T-helper 1 cell (primary cell): Measurements from ENCODE around the gene CAAP1.
"Not testable (repeated sequence)": the region's sequence is repeated elsewhere in the genome, so short reads cannot be mapped to it uniquely, and the experiment has no call there.

Source experiments
- DNase-seq, 5 donors: peaks; one replicate each; pipeline ENCODE4 v3.0.0-alpha.2; 2012 to 2020

CAAP1 gene

DNA sequence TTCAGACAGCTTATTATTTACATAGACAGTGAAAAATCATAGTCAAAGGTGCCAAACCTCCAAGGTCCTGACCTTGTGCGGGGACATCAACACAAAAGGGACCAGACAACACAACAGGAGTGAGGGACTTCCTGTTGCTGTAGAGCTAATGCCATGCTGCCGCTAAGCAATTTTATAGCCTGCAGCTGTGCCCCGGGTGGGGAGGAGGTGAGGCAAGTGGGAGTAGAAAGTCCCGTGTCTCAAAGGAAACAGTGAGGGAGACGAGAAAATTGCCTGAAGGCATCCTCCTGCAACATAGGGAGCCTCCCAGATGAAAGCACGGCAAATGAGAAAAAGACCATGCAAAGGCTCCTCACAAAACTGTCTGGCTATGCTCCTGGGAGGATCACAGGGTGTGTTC, 58.8 kb downstream of the CAAP1 start:
- DNase-seq, result no peak

DNA sequence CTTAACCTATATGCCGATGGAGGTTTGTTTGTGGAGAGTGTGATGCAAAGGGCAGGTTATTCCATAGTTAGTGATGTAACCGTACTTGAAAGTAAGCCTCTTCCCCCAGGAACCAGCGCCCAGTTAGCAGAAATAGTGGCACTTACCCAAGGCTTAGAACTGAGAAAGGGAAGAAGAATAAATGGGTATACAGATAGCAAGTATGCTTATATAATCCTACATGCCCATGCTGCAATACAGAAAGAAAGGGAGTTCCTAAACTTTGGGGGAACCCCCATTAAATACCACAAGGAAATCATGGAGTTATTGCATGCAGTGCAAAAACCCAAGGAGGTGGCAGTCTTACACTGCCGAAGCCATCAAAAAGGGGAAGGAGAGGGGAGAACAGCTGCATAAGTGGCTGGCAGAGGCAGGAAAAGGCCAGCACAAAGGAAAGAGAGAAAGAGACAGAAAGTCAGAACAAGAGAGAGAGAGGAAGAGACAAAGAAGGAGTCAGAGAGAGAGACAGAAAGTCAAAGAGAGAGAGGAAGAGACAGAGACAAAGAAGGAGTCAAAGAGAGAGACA, 64.1 kb downstream of the CAAP1 start:
- not testable (repeated sequence) for DNase-seq

DNA sequence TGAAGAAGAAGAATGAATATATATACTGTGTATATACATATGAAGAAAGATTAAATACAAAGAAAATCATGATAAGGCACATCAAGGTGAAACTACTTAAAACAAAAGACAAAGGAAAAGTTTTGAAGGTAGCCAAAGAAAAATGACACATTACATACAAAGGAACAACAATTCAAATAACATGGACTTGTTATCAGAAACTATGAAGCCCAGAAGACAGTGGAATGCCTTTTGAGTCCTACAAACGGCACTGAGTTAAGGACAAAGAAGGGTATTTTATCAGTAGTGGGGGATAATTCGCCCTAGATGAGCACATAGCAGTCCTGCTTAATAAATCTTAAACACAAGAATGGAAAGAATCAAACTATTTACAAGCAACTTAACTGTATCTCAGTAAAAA, 77.8 kb downstream of the CAAP1 start:
- DNase-seq, result no peak

DNA sequence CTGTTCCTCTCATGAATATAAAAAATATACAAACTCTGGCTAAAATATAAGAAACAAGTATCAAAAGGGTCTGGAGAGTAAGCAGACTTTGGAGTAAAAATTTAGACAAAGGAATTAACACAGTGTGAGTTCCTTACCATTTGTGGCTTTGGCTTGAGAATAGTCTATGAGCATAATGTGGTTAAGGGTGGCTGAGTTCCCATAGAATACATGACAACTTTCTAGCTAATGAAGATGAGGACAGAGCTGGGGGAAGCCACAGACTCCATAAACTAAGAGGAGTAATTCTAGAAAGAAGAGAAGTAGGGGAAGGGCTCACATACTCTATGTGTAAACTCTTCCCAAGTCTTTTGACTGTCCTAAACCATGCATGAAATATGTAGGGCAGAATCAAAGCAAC, 79.4 kb downstream of the CAAP1 start:
- DNase-seq, result no peak

DNA sequence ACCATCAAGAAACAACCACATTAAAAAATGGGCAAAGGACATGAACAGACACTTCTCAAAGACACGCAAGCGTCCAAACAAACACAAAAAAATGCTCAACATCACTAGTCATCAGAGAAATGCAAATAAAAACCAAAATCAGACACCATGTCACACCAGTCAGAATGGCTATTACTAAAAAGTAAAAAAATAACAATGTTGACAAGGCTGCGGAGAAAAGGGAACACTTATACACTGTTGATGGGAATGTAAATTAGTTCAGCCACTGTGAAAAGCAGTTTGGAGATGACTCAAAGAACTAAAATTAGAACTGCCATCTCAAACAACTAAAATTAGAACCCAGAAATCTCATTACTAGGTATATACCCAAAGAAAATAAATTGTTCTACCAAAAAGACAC, 80.4 kb downstream of the CAAP1 start:
- DNase-seq, result no peak

DNA sequence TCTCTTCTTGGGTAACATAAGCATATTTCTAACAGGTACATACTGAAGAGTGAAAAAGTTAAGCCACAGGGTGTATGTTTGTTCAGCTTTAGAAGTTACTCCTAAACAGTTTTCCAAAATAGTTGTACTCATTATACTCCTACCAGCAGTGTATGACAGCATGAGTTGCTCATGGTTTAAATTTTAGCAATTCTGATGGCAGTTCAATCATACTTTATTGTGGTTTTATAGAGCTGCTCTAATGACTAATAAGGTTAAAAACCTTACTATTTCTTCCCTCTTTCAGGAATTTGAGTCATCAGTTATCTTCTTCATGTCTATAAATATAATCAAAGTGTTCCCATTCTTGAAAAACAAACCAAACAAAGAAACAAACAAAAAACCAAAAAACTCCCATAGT, 81.5 kb downstream of the CAAP1 start:
- DNase-seq, result no peak

DNA sequence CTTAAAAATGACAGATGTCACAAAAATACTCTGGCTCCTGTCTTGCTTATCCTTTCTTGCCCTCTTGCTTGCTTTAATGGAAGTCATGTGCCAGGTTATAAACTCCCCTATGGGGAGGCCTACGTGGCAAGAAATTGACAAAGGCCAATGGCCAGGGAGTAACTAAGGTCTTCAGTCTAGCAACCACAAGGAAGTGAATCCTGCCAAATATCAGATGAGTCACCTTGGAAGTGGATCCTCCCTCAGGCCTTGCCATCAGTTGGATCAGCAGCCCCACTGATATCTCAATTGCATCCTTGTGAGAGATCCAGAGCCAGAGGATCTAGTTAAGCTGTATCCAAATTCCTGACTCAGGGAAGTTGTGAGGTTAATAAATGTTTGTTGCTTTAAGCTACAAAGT, 82.8 kb downstream of the CAAP1 start:
- DNase-seq, result no peak

DNA sequence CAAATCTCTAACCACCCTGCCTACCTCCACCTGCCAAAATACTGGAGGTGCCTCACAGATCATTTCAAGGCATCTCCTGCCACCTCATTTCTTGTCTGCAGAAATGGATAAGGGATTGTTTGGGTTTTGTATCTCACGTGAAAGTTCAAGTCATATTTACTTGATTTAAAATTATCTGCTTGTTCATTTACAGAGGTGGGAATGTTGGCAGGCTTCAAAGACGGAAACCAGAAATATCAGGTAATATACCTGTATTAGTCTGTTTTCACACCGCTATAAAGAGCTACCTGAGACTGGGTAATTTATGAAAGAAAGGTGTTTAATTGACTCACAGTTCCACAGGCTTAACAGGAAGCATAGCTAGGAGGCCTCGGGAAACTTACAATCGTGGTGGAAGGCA, 85.4 kb downstream of the CAAP1 start:
- DNase-seq, result no peak

DNA sequence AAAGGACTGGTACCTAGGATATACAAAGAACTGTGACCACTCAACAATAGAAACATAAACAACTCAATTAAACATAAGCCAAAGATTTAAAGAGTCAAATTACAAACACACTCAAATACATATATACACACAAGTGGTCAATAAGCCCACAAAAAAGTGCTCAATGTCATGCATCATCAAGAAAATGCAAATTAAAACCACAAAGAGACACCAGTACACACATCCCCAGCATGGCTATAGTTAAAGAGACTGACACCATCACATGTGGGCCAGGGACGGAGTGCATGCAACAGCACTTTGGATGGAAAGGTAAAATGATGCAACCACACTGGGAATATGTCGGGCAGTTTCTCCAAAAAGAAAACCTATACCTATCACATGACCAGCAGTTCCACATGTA, 89.7 kb downstream of the CAAP1 start:
- DNase-seq, result no peak

DNA sequence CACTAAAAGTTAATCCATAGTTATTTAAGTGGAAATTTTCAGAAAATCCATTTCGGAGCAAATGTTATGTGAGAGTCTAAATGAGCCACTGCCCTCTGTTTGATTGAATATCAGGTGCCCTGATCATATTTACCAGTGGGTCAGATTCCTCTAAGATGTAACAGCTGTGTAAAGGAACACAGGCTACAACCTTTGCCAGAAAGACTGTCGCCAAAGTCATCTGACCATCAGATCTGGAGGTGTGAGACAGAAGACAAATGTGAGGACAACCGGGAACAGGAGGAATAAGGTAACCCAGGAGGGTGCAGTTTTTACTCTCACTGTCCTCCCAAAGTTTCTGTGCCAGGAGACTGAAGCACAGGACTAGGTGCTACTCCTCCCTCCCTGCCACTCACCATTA, 90.8 kb downstream of the CAAP1 start:
- no peak for DNase-seq

DNA sequence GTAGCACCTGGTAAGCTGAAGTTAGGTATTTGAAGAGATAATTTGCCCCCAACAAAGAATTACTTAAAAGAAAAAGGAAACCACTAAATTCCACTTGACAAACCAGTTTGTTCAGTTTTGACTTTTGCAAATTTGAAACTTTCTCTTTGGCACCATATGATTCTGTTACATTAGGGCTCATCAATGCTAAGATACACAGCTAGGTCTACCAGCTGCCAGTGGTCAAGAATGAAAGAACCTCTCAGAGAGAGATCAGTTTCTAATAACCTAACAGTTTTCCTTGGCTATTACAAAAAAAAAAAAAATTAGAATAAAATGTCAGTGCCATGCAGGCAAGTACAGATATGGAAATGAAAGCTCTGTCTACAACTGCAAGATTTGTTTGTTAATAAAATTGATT, 92.3 kb downstream of the CAAP1 start:
- DNase-seq, result no peak

DNA sequence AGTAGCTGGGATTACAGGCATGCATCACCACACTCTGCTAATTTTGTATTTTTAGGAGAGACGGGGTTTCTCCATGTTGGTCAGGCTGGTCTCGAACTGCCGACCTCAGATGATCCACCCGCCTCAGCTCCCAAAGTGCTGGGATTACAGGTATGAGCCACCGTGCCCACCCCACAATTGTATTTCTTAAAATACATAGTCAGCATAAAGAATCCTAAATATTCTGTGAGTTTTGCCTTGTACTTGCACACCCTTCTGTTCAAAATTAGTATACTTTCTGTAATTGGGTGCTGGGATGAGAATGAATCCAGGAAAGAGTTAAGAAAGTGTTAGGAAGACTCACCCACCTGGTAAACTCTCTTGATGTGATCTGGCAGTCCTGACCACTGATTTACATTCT, 101.3 kb downstream of the CAAP1 start:
- no peak for DNase-seq
